Panc1 (cell line): ENCODE results near the gene DCAF6. TPM values are rescaled to one million over a fixed set of nuclear protein-coding genes. Genes with fewer than 3 reads are reported as not detected.

Experiments used
- ATAC-seq: fragments of 200-7000 bp; cut with Tn5 transposase; 2 replicates; pipeline ENCODE4 v1.9.1; 2020; ENCODE audit warnings: mild to moderate bottlenecking, moderate library complexity
- BruUV-seq: library from RNA; stranded (reverse); fragments of 400-500 nt; replicated peaks from 2 replicates; lab custom pipeline; 2021; lab: Mats Ljungman, UMichigan
- CTCF ChIA-PET: fragments of 300-600 bp; sonication (Branson Sonifier 250); formaldehyde crosslinking; loops from one replicate; lab custom pipeline; 2022; ENCODE audit warnings: antibody characterized with exemption; lab: Charles Lee
- POLR2A ChIA-PET: fragments of 300-600 bp; sonication (Branson Sonifier 250); formaldehyde crosslinking; loops from one replicate; lab custom pipeline; 2022; ENCODE audit warnings: antibody characterized with exemption; lab: Charles Lee
- DNase-seq: peaks from one replicate; pipeline ENCODE4 v3.0.0-alpha.2; 2010; ENCODE audit warnings: low read depth, low spot score
- H3K27ac ChIP-seq: 2 replicates; pipeline ENCODE4 v1.5.1; 2011; ENCODE audit warnings: mild to moderate bottlenecking, low read length, inconsistent platforms
- H3K27me3 ChIP-seq: fragments of 200-500 bp; sonication (Bioruptor generic); 2 replicates; pipeline ENCODE4 v1.6.0; 2014; ENCODE audit warnings: low read length, inconsistent platforms; ENCODE audit not compliant: control insufficient read depth, insufficient read depth
- H3K36me3 ChIP-seq: fragments of 200-500 bp; sonication (Bioruptor generic); 2 replicates; pipeline ENCODE4 v1.5.1; 2014; ENCODE audit warnings: inconsistent platforms, mild to moderate bottlenecking, low read length, moderate library complexity; ENCODE audit not compliant: control insufficient read depth, insufficient read depth
- H3K4me1 ChIP-seq: 2 replicates; pipeline ENCODE4 v1.5.1; 2011; ENCODE audit warnings: inconsistent platforms, mild to moderate bottlenecking, low read length, moderate library complexity; ENCODE audit not compliant: control insufficient read depth, insufficient read depth
- H3K4me3 ChIP-seq, 2 experiments: 2 replicates each; pipeline ENCODE4 v1.5.1; 2011 to 2012; ENCODE audit warnings: low read depth in 2 of 2, low read length in 2 of 2, mild to moderate bottlenecking in 2 of 2, inconsistent platforms in 1 of 2, moderate library complexity in 1 of 2
- H3K9me3 ChIP-seq: fragments of 200-500 bp; sonication (Bioruptor generic); 2 replicates; pipeline ENCODE4 v1.5.1; 2014; ENCODE audit warnings: low read depth, mild to moderate bottlenecking, inconsistent platforms, low read length, moderate library complexity; ENCODE audit not compliant: control insufficient read depth, insufficient read depth
- POLR2AphosphoS5 ChIP-seq: IDR thresholded peaks from 2 replicates; pipeline ENCODE4 v1.6.1; 2012; ENCODE audit warnings: mild to moderate bottlenecking, low read depth, low read length, moderate library complexity
- SIN3A ChIP-seq: IDR thresholded peaks from 2 replicates; pipeline ENCODE4 v1.6.1; 2012; ENCODE audit warnings: low read depth, mild to moderate bottlenecking, low read length, moderate library complexity, borderline replicate concordance; ENCODE audit not compliant: insufficient read depth
- TCF7L2 ChIP-seq: IDR thresholded peaks from 2 replicates; pipeline ENCODE4 v1.6.1; 2011; ENCODE audit warnings: mild to moderate bottlenecking, low read depth, low read length, inconsistent platforms
- in situ Hi-C: cut with HindIII; loops from 2 replicates; pipeline ENCODE4 v1.10.0; 2016; ENCODE audit warnings: low sequenced_read_pairs, low pct_unique_long_range_greater_than_20kb
- intact Hi-C: fragments of 100-400 bp; cut with micrococcal nuclease; formaldehyde crosslinking; loops from one replicate; pipeline ENCODE4 v1.10.0; 2022; ENCODE audit not compliant: unreplicated experiment
- total RNA-seq: library from RNA; stranded (reverse); gene quantifications from one replicate; pipeline ENCODE4 v1.2.1, GENCODE V29; 2021; ENCODE audit not compliant: unreplicated experiment
- TF ChIP-seq, protein P1 (sequence below): fragments of 450-650 bp; IDR thresholded peaks from 2 replicates; pipeline ENCODE4 v1.5.1; 2017; ENCODE audit warnings: mild to moderate bottlenecking
- TF ChIP-seq, protein P2 (sequence below), 2 experiments: IDR thresholded peaks; 2 replicates each; pipeline ENCODE4 v1.6.1; 2011 to 2012; ENCODE audit warnings: low read depth in 2 of 2, control low read depth in 1 of 2, low read length in 1 of 2, mild to moderate bottlenecking in 1 of 2, moderate library complexity in 1 of 2; ENCODE audit not compliant: insufficient read depth in 1 of 2

The DCAF6 gene
- total RNA-seq, 1 experiment from 2014 or later, result 67.7 TPM

DNA sequence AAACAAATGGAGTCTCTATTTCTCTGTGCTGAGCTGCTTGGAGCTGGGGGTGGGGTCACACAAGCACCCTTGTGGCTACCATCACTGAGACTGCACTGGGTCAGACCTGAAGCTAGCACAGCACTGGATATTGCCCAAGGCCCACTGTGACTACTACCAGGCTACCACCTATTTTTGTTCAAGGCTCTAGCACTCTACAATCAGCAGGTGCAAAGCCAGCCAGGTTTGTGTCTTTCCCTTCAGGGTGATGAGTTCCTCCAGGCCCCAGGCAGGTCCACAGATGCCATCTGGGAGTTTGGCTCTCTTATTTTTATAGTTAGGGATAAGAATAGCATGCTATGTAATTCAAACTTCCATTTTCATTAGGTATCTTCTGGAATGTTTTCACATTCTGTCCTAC lies 46.1 kb upstream of the DCAF6 start:
- CTCF ChIA-PET, result no interaction called here
- H3K27ac ChIP-seq, result no peak overlapping the region
- in situ Hi-C loops, result no loop called here
- ATAC-seq, result no peak
- TF ChIP-seq, protein P1, sequence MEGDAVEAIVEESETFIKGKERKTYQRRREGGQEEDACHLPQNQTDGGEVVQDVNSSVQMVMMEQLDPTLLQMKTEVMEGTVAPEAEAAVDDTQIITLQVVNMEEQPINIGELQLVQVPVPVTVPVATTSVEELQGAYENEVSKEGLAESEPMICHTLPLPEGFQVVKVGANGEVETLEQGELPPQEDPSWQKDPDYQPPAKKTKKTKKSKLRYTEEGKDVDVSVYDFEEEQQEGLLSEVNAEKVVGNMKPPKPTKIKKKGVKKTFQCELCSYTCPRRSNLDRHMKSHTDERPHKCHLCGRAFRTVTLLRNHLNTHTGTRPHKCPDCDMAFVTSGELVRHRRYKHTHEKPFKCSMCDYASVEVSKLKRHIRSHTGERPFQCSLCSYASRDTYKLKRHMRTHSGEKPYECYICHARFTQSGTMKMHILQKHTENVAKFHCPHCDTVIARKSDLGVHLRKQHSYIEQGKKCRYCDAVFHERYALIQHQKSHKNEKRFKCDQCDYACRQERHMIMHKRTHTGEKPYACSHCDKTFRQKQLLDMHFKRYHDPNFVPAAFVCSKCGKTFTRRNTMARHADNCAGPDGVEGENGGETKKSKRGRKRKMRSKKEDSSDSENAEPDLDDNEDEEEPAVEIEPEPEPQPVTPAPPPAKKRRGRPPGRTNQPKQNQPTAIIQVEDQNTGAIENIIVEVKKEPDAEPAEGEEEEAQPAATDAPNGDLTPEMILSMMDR, result no peak
- no peak for TF ChIP-seq TCF7L2
- TF ChIP-seq SIN3A, result no peak
- TF ChIP-seq POLR2AphosphoS5, result no peak
- TF ChIP-seq, protein P2, sequence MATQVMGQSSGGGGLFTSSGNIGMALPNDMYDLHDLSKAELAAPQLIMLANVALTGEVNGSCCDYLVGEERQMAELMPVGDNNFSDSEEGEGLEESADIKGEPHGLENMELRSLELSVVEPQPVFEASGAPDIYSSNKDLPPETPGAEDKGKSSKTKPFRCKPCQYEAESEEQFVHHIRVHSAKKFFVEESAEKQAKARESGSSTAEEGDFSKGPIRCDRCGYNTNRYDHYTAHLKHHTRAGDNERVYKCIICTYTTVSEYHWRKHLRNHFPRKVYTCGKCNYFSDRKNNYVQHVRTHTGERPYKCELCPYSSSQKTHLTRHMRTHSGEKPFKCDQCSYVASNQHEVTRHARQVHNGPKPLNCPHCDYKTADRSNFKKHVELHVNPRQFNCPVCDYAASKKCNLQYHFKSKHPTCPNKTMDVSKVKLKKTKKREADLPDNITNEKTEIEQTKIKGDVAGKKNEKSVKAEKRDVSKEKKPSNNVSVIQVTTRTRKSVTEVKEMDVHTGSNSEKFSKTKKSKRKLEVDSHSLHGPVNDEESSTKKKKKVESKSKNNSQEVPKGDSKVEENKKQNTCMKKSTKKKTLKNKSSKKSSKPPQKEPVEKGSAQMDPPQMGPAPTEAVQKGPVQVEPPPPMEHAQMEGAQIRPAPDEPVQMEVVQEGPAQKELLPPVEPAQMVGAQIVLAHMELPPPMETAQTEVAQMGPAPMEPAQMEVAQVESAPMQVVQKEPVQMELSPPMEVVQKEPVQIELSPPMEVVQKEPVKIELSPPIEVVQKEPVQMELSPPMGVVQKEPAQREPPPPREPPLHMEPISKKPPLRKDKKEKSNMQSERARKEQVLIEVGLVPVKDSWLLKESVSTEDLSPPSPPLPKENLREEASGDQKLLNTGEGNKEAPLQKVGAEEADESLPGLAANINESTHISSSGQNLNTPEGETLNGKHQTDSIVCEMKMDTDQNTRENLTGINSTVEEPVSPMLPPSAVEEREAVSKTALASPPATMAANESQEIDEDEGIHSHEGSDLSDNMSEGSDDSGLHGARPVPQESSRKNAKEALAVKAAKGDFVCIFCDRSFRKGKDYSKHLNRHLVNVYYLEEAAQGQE (IDR thresholded peaks at IDR 0.05; ENCODE audit: insufficient read depth in 1 of 2, low read depth in 2 of 2, low read length in 1 of 2), result no peak
- H3K36me3 ChIP-seq, result no peaks in the 10 kb centered on the region
- H3K4me1 ChIP-seq, result no peaks in the 10 kb centered on the region
- intact Hi-C loops, result no loop called here
- POLR2A ChIA-PET, result no interaction called here
- no TSS peak for BruUV-seq
- no peaks in the 10 kb centered on the region for H3K27me3 ChIP-seq
- no peaks in the 10 kb centered on the region for H3K9me3 ChIP-seq
- no peak for DNase-seq
- H3K4me3 ChIP-seq, result no peak overlapping the region

DNA sequence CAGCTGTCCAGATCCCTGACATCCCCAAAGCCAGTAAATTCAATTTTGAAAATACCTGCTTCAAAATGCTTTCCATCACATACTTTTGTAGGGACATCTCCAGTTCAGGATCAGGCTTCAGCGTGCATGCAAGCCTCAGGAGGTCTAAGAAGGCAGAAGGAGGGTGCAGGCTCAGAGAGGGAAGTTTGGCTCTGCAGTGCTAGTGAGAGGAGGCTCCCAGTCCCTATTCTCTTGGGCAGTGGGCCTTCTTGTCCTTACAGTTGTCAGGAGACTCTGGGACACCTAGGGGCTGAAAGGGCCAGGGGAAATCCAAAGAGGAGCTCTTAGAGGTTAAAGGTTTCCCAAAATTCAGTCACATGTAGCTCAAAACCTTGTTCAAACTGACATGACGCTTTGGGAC lies 42.7 kb upstream of the DCAF6 start:
- H3K36me3 ChIP-seq, result no peaks in the 10 kb centered on the region
- in situ Hi-C loops, result no loop called here
- TF ChIP-seq, protein P2 (IDR thresholded peaks at IDR 0.05; ENCODE audit: insufficient read depth in 1 of 2, low read depth in 2 of 2, low read length in 1 of 2), result no peak
- TF ChIP-seq TCF7L2 (no peak), SIN3A (no peak), POLR2AphosphoS5 (no peak)
- TF ChIP-seq, protein P1, result no peak
- CTCF ChIA-PET, result no interaction called here
- POLR2A ChIA-PET, result no interaction called here
- H3K27me3 ChIP-seq, result no peaks in the 10 kb centered on the region
- no peak overlapping the region for H3K4me3 ChIP-seq
- ATAC-seq, result no peak
- no peaks in the 10 kb centered on the region for H3K9me3 ChIP-seq
- no peaks in the 10 kb centered on the region for H3K4me1 ChIP-seq
- no peak for DNase-seq
- intact Hi-C loops, result no loop called here
- BruUV-seq, result no TSS peak
- no peak overlapping the region for H3K27ac ChIP-seq
